Natural killer cell (primary cell): ENCODE measurements around the gene STK32C. TPM values are rescaled to one million over a fixed set of nuclear protein-coding genes. Genes with fewer than 3 reads are reported as not detected.
"Not testable (repeated sequence)": the region's sequence is repeated elsewhere in the genome, so short reads cannot be mapped to it uniquely, and the experiment has no call there.

Experiments
- ATAC-seq, 3 donors: fragments of 150-1000 bp in 2 of 3; fragments of 200-7000 bp in 1 of 3; cut with Tn5 transposase; 1 replicate in 1 of 3; 2 replicates in 2 of 3; pipeline ENCODE4 v1.10.0; 2021; ENCODE audit warnings: mild to moderate bottlenecking in 2 of 3, moderate library complexity in 2 of 3
- DNase-seq, 2 donors: peaks; one replicate each; pipeline versions ENCODE4 v3.0.0 to v3.0.0-alpha.2; 2013 to 2021; ENCODE audit warnings: mixed read lengths in 1 of 2
- H3K27ac ChIP-seq: one replicate; pipeline ENCODE4 v1.5.1; 2013; ENCODE audit warnings: mild to moderate bottlenecking, low read length
- H3K27me3 ChIP-seq: one replicate; pipeline ENCODE4 v1.6.1; 2013; ENCODE audit warnings: low read length; ENCODE audit not compliant: control insufficient read depth, insufficient read depth
- H3K36me3 ChIP-seq: one replicate; pipeline ENCODE4 v1.6.1; 2013; ENCODE audit warnings: low read length; ENCODE audit not compliant: control insufficient read depth, insufficient read depth
- H3K4me1 ChIP-seq: one replicate; pipeline ENCODE4 v1.6.1; 2013; ENCODE audit warnings: low read length; ENCODE audit not compliant: control insufficient read depth, insufficient read depth
- H3K4me3 ChIP-seq: one replicate; pipeline ENCODE4 v1.5.1; 2013; ENCODE audit warnings: low read length
- H3K9me3 ChIP-seq: one replicate; pipeline ENCODE4 v1.6.1; 2013; ENCODE audit warnings: low read length; ENCODE audit not compliant: control insufficient read depth, insufficient read depth
- H3K27ac Mint-ChIP-seq, 2 donors: one replicate each; pipeline ENCODE4 v1.8.0; 2022; ENCODE audit warnings: mild to moderate bottlenecking in 2 of 2, mixed read lengths in 2 of 2, moderate library complexity in 1 of 2
- H3K27me3 Mint-ChIP-seq, 2 donors: one replicate each; pipeline ENCODE4 v1.8.0; 2022; ENCODE audit warnings: low read depth in 2 of 2, mixed read lengths in 2 of 2
- H3K36me3 Mint-ChIP-seq: one replicate; pipeline ENCODE4 v1.8.0; 2022; ENCODE audit warnings: mixed read lengths
- H3K4me1 Mint-ChIP-seq, 2 donors: one replicate each; pipeline ENCODE4 v1.8.0; 2022; ENCODE audit warnings: mixed read lengths in 2 of 2
- H3K4me3 Mint-ChIP-seq: one replicate; pipeline ENCODE4 v1.8.0; 2022; ENCODE audit warnings: mild to moderate bottlenecking, moderate library complexity, mixed read lengths
- H3K9me3 Mint-ChIP-seq, 2 donors: one replicate each; pipeline ENCODE4 v1.8.0; 2022; ENCODE audit warnings: mixed read lengths in 2 of 2
- CTCF ChIP-seq: fragments of 200-600 bp; IDR thresholded peaks from one replicate; pipeline ENCODE4 v1.8.0; 2022; ENCODE audit warnings: antibody characterized with exemption
- WGBS: methylation state at CpG from one replicate; pipeline ENCODE4 v1.1.7; 2013; ENCODE audit warnings: missing lambda C conversion rate; ENCODE audit not compliant: insufficient coverage; 5-methylcytosine and 5-hydroxymethylcytosine counted together
- intact Hi-C: fragments of 100-400 bp; cut with micrococcal nuclease; formaldehyde crosslinking; loops from one replicate; pipeline ENCODE4 v1.14.2; 2022
- total RNA-seq, 4 donors: library from RNA; stranded (reverse); fragments of 120-200 nt in 1 of 4; gene quantifications; one replicate each; pipeline versions ENCODE4 v1.2.3 to v1.2.4, GENCODE V29; 2013 to 2022

The STK32C gene
- total RNA-seq, 3 donors from 2014 or later (not counting 1 experiment from before 2014, with no cell fraction given) = 12.7 to 22.1 (median 17.9) TPM

DNA sequence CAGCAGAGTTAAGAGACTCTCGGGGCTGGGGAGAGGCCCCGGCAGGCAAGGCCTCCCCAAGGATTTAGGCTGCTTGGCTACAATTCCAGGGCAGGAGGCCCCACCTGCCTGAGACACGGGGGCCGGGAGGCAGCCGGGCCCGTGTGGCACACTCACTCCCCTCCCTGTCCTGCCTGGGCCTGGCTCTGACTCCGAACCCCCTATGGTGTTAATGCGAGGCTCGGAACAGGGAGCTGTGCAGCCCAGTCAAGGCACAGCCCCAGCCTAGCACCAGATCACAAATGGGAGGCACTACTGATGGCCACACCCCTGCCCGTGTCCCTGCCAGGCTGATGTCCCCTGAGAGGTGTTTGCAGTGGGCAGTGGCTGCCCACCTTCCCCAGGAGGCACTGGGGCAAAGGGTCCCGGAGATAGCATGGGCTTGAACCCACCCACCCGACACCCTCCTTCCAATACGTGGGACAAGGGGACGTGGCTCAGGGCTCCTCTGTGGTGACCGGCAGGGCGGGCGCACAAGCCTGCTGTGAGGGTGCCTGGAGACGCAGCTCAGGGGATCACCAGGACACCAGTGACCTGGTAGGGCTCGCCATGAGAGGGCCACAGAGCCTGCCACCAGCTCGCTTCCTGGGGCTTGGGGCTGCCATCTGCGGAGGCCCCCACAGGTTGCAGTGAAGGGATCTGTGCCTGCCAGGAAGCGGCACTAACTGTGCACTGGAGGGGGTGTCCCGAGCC, 84.0 kb downstream of the STK32C start:
- no peaks in the 10 kb centered on the region for H3K27me3 ChIP-seq
- Mint-ChIP-seq H3K4me1 (peaks cover 0 to 10% of the 10 kb centered on the region in 2 donors), H3K4me3 (no peak overlapping the region), H3K9me3 (peaks cover 0 to 3% of the 10 kb centered on the region in 2 donors), H3K27ac (no peak overlapping the region), H3K27me3 (no peaks in the 10 kb centered on the region), H3K36me3 (no peaks in the 10 kb centered on the region)
- no peaks in the 10 kb centered on the region for H3K9me3 ChIP-seq
- H3K27ac ChIP-seq = no peak overlapping the region
- 92% methylated on average over 23 of the region's 23 CpGs for WGBS
- DNase-seq (no peak), ATAC-seq (no peak)
- TF ChIP-seq CTCF = no peak
- intact Hi-C loops = loop anchor here (1.0 to 10.0 kb wide), 2 partner anchors 129 to 231 kb away; no protein-coding TSS in a partner anchor
- peaks cover 23% of the 10 kb centered on the region for H3K4me1 ChIP-seq
- no peak overlapping the region for H3K4me3 ChIP-seq
- H3K36me3 ChIP-seq = no peaks in the 10 kb centered on the region

DNA sequence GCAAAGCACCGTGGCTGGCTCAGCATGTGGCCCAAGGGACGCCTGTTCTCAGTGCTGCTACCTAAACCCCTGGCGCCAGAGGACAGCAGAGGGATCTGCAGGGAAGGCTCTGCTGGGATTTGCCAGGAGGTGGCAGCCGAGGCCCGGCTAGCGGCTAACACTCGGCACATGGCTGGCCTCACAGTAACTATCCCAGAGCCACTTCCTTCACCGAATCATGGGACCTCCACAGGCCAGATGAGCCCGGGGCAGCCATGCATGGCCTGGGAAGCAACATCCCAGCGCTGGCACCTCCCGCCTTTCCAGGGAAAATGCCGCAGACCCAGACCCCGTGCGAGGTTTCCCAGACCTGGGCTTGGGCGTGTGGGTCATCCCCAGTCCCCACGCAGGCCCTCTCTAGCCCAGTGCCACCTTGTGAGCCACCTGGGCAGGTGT, 84.6 kb downstream of the STK32C start:
- peak; percentile 67 to 95 (median 94) for ATAC-seq
- intact Hi-C loops = loop anchor here (1.0 to 10.0 kb wide), 2 partner anchors 129 to 232 kb away; no protein-coding TSS in a partner anchor
- Histone ChIP-seq H3K4me3 (no peak overlapping the region), H3K27ac (no peak overlapping the region), H3K27me3 (no peaks in the 10 kb centered on the region), H3K9me3 (no peaks in the 10 kb centered on the region), H3K36me3 (no peaks in the 10 kb centered on the region), H3K4me1 (peaks cover 23% of the 10 kb centered on the region)
- no peaks in the 10 kb centered on the region for H3K27me3 Mint-ChIP-seq
- no peak overlapping the region for H3K4me3 Mint-ChIP-seq
- TF ChIP-seq CTCF = peak; percentile 56
- DNase-seq = peak; percentile 54 to 76
- H3K4me1 Mint-ChIP-seq = peaks cover 0 to 10% of the 10 kb centered on the region in 2 donors
- H3K36me3 Mint-ChIP-seq = no peaks in the 10 kb centered on the region
- no peak overlapping the region for H3K27ac Mint-ChIP-seq
- peaks cover 0 to 3% of the 10 kb centered on the region in 2 donors for H3K9me3 Mint-ChIP-seq
- WGBS = 47% methylated on average over 16 of the region's 16 CpGs

DNA sequence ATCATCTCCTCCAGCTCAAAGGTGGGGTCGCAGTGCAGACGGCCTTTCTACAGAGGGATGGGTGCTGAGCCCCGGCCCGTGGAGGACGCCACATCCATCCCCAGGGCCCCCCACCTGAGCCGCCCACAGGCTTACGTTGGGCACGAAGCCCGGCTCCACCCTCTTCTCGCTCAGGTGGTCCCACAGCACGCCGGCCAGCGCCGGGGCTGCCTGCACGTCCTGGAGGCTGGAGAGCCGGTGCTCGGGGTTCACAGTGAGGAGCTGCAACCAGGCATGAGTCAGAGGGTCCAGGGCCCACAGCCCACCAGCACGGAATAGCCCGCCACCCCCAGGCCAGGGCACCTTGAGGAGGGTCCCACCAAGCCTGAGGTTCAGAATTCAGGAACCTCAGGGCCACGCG, 85.0 kb downstream of the STK32C start:
- DNase-seq (no peak), ATAC-seq (no peak)
- Histone ChIP-seq H3K27ac (no peak overlapping the region), H3K27me3 (no peaks in the 10 kb centered on the region), H3K9me3 (no peaks in the 10 kb centered on the region), H3K4me3 (no peak overlapping the region), H3K36me3 (no peaks in the 10 kb centered on the region), H3K4me1 (peaks cover 23% of the 10 kb centered on the region)
- no peaks in the 10 kb centered on the region for H3K27me3 Mint-ChIP-seq
- H3K36me3 Mint-ChIP-seq = no peaks in the 10 kb centered on the region
- H3K9me3 Mint-ChIP-seq = peaks cover 0 to 3% of the 10 kb centered on the region in 2 donors
- no peak for TF ChIP-seq CTCF
- H3K4me3 Mint-ChIP-seq = no peak overlapping the region
- peaks cover 0 to 9% of the 10 kb centered on the region in 2 donors for H3K4me1 Mint-ChIP-seq
- H3K27ac Mint-ChIP-seq = no peak overlapping the region
- intact Hi-C loops = loop anchor here (1.0 to 10.0 kb wide), 2 partner anchors 130 to 232 kb away; no protein-coding TSS in a partner anchor
- WGBS = 88% methylated on average over 21 of the region's 21 CpGs

- not testable (repeated sequence) for H3K27ac ChIP-seq, H3K27me3 Mint-ChIP-seq, H3K27me3 ChIP-seq, H3K36me3 ChIP-seq, H3K4me3 ChIP-seq, ATAC-seq, H3K27ac Mint-ChIP-seq, H3K9me3 Mint-ChIP-seq, H3K4me1 Mint-ChIP-seq, DNase-seq, H3K36me3 Mint-ChIP-seq, H3K4me3 Mint-ChIP-seq
- 90% methylated on average over 18 of the region's 18 CpGs for WGBS
- intact Hi-C loops = loop anchor here (10.0 kb wide), 1 partner anchor 234 kb away; no protein-coding TSS in a partner anchor
- Histone ChIP-seq H3K9me3 (peaks cover 14% of the 10 kb centered on the region), H3K4me1 (peaks cover 15% of the 10 kb centered on the region)
These were observed 86.8 kb downstream of the STK32C start for GRCh38 chr10:132220996-132221395.
